ENCODE data around the gene NAV2. TPM values are rescaled to one million over a fixed set of nuclear protein-coding genes. Genes with fewer than 3 reads are reported as not detected.
"Not testable (repeated sequence)": the region's sequence is repeated elsewhere in the genome, so short reads cannot be mapped to it uniquely, and the experiment has no call there.

Gene NAV2
- total RNA-seq, 1 donor from 2014 or later, result 1.8 TPM

DNA sequence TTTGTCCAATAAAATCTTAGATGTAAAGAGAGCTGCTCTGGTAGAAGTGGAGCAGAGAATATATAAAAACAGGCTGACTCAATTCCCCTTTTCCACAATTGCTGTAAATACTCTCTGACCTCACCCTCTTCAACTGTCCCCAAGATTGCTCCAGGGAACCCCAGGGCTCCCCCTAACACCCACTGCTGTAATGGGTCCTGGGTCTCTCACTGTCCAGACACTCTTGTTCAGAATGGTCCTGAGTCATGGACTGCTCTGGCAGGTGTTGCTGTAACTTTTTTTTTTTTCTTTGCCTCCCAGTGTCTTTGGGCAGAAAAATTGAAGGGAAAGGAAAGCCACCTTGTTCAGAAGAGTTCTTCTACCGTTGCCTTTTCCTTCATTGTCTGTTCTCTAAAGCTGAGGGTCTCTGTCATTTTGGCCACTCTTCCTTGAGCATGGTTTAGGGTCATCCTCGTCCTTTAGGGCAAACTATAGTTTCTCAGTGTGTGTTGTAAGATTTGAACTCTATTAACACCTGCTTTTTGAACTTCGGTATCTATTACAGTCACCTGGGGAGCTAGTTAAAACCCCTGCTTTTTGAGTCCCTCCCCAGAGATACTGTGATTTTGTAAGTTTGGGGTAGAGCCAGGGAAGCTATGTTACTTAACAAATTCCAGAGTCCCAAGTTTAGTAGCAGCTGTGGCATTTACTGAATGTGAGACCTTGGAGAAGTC lies 209.5 kb downstream of the NAV2 start:
- no peak for DNase-seq (ENCODE audit: low read depth in 2 of 2)

DNA sequence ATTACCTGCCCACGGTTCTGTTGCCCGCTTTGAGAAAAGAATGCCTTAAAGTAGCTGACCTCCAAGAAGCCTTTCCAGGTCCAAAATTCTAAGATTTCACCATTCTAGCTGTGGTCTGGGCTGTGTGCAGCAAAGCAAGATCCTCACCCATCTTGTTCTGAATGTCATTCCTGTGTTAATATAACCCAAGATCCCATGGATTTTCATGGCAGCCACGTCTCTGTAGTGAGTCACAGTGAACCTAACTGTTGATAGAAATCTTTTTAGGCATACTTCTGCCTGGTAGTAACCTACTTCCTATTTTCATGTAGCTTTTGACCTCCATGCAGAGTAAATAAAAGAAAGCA lies 210.0 kb downstream of the NAV2 start:
- no peak for DNase-seq (ENCODE audit: low read depth in 2 of 2)

DNA sequence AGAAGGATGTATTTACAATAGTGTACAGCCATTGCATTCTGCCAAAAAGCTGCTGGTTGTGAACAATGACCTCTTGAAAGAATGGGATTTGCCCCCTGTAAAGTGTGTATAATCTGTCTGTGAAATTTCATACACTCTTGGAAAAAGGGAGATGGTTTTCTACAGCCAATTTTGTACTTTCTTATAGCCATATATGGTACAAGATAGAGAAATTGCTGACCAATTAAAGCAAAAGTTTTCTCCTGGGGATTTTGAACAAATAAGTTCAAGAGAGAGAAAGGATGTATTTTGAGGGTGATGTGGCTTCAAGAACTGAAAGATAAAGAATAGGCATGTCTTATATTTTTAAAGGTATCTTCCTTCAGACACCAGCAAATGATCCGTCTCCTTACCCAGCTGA lies 211.0 kb downstream of the NAV2 start:
- no peak for DNase-seq (ENCODE audit: low read depth in 2 of 2)

DNA sequence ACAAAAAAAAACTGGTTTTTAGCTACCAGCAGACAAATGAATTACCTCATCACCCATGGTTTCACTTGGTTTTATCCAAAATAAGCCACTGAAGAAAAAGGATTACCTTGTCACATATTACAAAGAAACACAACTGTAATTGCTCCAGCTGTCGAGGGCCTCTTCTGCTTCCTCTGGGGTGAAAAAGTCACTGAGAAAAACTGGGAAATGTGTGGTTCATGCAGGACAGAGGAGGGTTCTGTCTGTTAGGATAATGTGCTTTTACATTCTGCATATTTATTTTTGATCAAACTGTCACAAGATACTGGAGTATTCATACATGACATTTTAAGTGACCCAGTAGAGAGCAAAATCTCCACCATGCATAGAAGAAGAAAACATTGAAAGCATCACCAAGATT lies 211.7 kb downstream of the NAV2 start:
- DNase-seq (ENCODE audit: low read depth in 2 of 2), result no peak

DNA sequence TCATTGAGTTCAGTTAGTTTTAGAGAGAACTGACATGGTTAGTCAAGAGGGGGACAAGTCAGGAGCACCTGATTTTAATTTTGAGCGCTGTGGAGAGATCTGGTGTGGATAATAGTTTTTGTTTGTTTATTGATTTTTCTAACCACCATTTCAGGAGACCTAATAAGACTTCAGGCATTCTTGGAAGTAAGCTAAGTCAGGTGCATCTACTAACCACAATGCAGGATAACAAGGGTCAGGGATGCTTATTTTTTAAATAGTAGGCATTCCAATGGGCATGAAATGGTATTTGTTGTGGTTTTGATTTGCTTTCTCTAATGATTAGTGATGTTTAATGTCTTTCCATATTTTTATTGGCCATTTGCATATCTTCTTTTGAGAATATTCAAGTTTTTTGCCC lies 212.1 kb downstream of the NAV2 start:
- DNase-seq (ENCODE audit: low read depth in 2 of 2), result no peak

DNA sequence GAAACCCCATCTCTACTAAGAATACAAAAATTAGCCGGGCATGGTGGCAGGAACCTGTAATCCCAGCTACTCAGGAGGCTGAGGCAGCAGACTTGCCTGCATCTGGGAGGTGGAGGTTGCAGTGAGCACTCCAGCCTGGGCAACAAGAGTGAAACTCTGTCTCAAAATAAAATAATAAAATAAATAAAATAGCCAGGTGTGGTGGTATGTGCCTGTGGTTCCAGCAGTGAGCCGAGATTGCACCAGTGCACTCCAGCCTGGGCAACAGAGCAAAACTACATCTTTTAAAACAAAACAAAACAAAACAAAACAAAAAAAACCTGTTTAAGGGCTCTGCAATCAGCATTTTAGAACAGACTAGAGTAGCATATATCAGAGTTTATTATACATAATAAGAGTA lies 214.8 kb downstream of the NAV2 start:
- DNase-seq (ENCODE audit: low read depth in 2 of 2), result not testable (repeated sequence)

DNA sequence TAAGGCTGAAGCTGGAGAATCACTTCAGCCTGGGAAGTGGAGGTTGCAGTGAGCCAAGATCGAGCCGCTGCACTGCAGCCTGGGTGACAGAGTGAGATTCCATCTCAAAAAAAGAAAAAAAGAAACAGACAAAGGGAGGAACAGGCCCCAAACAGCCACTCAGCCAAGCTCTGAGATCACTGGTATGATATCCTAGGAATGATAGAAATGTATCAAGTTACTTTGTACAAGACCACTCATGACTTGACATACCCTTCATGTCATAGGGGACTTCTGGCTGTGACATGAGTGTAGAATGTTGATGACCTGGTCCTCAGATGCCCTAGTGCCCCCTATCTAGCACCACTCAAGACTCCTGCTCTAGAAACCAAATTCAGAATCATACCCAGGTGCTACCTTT lies 216.5 kb downstream of the NAV2 start:
- DNase-seq (ENCODE audit: low read depth in 2 of 2), result no peak

DNA sequence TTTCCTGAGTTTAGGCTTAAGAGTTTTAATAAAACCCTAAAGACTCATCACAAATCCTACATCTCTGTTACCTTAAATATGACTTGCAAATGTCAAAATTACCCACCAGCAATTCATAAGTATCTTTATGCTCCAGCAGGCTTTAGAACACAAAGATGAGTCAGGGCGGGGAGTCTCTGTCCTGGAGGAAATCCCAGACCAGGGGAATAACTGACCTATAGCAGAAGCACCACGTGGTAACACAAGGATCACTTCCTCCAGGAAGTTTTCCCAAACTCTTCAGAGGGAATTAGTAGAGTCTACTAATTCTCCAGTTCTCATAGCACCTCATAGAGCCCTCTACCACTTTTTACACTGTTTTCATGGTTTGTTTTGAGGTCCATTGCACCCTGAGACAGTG lies 217.0 kb downstream of the NAV2 start:
- DNase-seq (ENCODE audit: low read depth in 2 of 2), result peak; percentile 32 to 64

DNA sequence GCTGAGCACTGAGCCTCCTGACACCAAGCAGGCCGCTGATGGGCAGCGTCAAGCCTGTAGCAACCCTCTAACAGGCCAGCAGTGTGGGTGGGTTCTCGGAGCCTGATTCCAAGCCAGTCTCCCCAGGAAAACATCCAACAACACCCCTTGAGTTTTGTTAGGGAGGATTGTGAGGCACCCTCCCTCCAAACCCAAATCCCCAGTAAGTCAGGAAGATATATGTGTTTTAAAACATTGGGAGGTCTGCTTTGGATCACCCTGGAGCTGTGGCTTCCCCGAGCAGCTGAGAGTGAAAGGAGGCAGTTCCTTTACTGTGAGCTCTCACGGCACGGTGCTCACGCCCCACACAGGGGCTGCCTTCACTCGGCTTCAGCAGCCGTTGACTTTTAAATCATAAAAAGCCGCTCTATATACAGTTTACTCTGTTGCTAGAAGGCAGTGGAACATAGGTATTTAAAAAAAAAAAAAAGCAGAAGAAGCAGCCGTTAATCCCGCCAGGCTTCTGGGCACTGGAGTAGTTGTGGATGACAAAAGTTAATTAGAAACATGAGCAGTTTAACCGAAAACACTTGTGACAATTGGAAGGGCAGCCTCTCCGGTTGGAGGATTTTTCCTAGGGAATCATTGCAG lies 218.6 kb downstream of the NAV2 start:
- DNase-seq (ENCODE audit: low read depth in 2 of 2), result no peak

DNA sequence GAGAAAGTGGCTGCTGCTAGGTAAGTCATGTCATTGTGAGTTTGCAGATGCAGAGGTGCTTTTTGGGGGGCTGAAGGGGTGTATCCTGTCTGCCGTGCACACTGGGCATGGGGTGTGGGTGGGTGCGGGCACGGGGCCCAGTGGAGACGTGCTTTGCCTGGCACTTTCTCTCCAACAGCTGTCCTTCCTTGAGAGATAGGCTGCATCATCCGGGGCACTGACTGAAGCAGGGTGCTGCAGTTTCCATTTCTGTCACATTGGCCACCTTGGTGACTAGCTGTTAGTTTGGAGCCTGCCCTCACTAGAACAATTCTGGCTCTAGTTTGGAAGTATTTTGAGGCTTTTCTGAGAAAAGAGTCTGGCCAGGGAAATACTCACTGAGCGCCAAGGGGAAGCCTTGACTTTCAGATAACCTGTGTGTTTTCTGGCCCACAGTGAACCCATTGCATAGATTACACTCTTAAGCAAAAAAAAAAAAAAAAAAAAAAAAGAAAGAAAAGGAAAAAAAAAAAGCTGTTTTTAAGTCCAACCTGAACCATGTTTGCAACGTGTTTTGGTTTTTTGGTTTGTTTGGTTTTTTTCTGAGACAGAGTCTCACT lies 219.2 kb downstream of the NAV2 start:
- no peak for DNase-seq (ENCODE audit: low read depth in 2 of 2)

DNA sequence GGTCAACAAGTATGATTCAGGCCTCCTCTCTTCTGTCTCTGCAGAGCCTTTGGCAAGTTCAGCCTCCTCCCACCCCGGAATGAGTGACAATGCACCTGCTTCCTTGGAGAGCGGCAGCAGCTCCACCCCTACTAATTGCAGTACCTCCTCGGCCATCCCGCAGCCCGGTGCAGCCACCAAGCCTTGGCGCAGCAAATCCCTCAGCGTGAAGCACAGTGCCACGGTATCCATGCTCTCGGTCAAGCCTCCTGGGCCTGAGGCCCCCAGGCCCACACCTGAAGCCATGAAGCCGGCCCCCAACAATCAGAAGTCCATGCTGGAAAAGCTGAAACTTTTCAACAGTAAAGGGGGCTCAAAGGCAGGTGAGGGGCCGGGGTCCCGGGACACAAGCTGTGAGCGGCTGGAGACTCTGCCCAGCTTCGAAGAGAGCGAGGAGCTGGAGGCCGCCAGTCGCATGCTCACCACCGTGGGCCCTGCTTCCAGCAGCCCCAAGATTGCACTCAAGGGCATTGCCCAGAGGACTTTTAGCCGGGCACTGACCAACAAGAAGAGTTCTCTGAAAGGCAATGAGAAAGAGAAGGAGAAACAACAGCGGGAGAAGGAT lies 220.6 kb downstream of the NAV2 start:
- DNase-seq (ENCODE audit: low read depth in 2 of 2), result no peak

DNA sequence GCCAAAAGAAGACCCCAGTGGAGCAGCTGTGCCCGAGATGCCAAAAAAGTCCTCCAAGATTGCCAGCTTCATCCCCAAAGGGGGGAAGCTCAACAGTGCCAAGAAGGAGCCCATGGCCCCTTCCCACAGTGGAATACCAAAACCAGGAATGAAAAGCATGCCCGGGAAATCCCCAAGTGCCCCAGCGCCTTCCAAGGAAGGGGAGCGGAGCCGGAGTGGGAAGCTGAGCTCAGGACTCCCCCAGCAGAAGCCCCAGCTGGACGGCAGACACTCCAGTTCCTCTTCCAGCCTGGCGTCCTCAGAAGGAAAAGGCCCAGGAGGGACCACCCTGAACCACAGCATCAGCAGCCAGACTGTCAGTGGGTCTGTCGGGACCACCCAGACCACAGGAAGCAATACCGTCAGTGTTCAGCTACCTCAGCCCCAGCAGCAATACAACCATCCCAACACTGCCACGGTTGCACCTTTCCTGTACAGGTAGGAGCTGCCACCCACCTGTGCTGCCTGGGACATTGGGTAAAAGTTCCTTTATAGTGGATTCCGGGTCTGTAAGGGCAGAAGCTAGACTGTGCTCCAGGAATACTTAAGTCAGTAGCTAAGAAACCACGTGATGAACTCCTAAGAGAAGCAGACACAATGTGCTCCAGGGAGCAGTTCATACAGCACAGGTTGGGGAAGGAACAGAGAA lies 221.3 kb downstream of the NAV2 start:
- DNase-seq (ENCODE audit: low read depth in 2 of 2), result no peak

DNA sequence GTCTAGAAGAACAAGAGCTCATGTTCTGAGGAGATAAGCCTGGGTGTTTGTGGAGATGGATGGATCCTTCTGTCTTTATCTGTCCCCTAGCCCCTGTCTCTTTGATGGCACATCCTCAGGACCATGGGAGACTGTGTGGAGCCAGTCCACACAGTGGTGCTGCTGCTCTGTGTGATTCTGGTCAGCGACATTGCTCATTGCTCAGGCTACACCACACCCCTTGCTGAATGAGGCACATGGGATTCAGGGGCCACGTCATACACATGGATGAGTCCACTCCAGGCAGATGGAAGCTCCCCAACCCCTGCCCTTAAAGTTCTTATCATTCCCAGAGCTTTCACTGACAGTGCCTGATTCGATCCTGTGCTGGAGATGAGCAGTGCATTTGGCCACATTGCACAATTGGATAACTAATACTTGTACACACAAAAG lies 222.2 kb downstream of the NAV2 start:
- DNase-seq (ENCODE audit: low read depth in 2 of 2), result peak in 1 of 2 donors; percentile 43

DNA sequence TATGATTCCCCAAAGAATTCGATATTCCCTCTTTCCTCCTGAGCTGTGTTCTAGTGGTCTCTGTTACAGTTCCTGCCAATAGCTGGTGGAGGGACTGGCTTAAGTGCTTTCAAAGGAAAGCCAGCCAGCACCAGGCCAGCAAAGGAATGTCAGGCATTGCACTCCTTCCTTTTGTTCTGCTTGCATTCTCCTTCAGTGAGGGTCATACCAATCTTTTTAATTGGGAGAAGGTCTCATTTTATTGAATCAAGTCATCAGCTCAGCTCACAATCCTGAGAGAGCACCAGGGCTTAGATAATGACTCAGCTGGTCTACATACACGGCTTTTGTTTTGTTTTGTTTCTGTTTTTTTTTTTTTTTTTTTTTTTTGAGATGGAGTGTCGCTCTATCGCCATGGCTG lies 222.9 kb downstream of the NAV2 start:
- peak; percentile 25 to 68 for DNase-seq (ENCODE audit: low read depth in 2 of 2)

DNA sequence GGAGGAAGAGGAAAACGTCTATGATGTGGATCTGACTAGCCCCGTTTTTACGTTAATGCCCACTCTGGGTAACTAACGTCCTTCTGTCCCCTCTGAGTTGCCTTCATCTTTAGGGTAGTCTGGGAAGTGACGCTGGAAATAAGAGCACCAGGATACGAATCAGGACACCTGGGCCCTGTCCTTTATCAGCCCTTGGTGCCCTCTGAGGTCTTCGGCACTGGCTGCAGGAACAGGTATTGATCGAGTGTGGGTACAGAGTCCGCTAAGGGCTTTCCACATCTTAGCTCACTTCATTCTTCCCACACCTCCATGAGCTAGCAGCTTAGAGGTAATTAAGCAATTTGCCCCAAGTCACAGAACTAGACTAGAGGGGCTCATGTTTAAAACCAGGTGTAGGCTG lies 223.8 kb downstream of the NAV2 start:
- no peak for DNase-seq (ENCODE audit: low read depth in 2 of 2)

DNA sequence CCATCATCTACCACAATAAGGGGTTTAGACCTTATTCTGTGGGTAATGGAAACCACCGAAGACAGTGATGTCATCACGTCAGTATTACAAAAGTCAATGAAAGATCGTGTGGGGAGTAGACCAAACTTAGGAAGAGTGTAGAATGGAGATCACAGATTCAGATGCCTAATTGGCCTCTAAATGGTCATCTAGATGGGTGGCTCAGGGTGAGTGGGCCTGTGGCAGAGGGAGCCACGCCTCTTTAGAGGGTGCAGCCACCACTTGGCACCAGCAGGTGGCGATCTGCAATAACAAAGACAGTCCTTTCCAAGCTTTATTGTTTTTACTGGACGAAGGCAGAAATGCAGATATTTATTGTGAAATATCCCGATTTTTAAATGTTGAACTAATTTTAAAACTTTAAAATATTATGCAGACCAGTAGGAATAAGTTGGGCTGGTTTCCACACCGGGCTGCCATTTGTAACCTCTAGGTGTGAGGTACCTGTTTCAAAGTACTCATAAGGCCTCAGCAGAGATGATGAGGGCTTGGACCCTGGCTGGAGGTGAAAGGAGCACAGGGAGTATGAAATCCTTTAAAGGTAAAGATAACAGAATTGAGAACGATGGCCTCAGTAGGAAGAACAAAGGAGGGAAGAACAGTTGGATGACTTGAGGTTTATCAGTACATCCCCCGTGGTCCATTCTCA lies 225.7 kb downstream of the NAV2 start:
- peak; percentile 70 to 78 for DNase-seq (ENCODE audit: low read depth in 2 of 2)

DNA sequence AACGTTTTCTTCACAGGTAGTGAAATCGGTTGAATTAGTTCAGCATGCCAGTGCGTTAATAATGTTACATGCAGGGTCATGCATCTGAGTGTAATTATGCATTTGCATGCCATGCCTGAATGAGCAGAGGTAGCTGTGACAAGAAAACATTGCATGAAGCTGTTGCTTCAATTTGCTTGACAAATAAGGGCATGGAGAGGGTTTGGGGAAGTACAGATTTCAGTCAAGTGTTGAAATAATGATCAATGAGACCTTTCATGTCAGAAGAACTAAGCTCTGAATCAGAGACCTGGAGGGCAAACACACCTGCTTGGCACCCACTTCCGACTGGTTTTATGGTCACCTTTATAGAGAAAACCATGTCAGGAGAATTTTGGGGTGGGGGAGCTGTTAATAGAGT lies 226.2 kb downstream of the NAV2 start:
- DNase-seq (ENCODE audit: low read depth in 2 of 2), result no peak

DNA sequence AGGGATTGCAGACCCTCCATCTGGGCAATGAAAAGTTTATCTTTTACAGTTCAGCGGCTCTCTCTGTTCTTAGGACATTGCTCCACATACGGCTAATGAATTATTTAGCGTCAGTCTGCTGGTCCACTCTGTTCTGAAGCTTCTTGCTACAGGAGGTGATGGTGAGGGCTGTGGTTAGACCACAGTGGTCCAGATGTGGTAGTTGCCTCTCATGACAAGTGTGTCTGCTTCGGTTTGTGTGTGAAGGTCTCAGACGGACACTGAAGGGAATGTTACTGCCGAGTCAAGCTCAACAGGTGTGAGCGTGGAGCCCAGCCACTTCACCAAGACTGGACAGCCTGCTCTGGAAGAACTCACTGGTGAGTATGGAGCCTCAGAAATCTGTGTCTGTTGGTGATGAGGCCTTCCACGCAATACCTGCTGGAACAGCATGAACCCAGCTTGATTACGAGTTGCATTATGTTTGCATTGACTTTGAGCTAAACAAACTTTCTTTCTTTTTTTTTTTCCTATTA lies 226.8 kb downstream of the NAV2 start:
- no peak for DNase-seq (ENCODE audit: low read depth in 2 of 2)

DNA sequence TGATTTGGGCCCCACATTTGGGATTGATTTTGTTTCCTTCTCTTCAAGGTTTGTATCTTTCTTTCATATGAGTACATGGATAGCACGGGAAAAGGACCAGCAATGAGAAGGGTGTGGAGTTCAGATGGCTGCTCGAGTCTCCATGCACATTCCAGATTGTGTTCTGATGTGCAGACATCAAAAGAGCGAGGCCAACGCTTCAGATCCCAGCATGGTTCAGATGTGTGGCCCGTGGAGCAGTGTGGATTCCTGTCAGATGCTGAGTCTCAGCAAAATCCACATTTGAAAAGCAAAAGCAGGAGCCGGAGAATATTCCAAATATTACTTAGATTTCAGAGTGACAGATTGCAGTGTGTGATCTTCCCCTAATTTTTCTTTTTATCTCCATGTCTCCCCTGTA lies 228.2 kb downstream of the NAV2 start:
- no peak for DNase-seq (ENCODE audit: low read depth in 2 of 2)

DNA sequence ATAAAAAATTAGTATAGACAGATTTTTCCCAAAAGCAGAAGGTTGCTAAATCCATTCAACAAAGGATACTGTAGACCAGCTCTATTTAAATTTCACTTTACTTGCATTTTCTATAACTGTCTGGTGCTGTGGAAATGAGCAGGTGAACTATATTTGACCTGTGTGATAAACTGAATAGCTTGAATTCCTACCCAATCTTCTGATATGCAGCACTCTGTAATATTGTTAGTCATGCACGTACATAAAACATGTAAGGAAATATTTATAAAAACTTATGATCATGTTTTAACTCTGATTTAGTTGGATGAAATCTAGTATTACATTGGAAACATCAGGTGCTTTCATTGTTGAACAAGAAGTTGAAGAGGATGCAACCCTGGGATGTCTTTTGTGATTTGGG lies 234.0 kb downstream of the NAV2 start:
- DNase-seq (ENCODE audit: low read depth in 2 of 2), result no peak

DNA sequence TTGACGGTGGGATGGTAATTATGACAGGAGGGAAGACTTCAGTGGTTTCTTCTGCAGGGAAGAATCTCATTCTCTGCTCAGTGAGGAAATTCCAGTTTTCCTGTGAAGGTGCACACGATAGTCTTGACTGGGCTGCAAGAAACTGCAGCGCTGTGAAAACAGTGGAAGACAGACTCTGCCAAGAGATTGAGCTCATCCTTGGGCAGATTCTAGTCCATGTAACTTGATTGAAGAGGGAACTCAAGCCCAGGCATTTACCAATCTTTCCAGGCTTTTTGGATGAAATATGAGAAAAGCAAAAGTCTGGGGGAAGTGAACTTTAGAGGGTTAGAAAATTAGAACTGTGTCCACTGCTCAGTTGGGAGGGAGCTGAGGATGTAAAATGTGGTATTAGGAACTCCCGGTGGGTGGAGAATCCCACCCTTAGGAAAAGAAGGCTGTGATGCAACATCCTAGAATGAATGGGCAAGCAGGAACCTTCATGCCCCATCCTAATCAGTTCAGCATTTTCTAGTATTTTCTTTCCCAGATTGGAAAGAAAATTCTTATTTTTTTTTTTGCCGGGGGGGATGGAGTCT lies 235.0 kb downstream of the NAV2 start:
- no peak for DNase-seq (ENCODE audit: low read depth in 2 of 2)

Measured in lung microvascular endothelial cell (primary cell).